Heart left ventricle (tissue), 13 donors: ENCODE data around the gene PDE7B.

Experiments used
- CTCF ChIP-seq, 12 donors: fragments of 200-600 bp; sonication (generic) in 4 of 12; IDR thresholded peaks; one replicate each; pipeline versions ENCODE4 v1.5.0 to v1.8.0; 2018 to 2022; ENCODE audit warnings: antibody characterized with exemption in 12 of 12, mild to moderate bottlenecking in 5 of 12
- POLR2A ChIP-seq, 2 donors: fragments of 450-650 bp; IDR thresholded peaks; one replicate each; pipeline ENCODE4 v1.6.1; 2017; ENCODE audit warnings: antibody characterized with exemption in 2 of 2, mild to moderate bottlenecking in 2 of 2, moderate library complexity in 2 of 2
- donor health status: ischemic (EF 13 %, LVEDD 7.1; RV severe dilation, severe dysfunction).
- donor health status: DM: no; HTN: yes; CAD: no.
- donor health status: DM: no; HTN: no; CAD: no.
- donor health status: ischemic (EF 25% LVEDD 6.9; RV normal size, moderate dysfunction).
- donor health status: ischemic (EF 25% LVEDD 5.7; RV mildly dilated, moderate dysfunction).
- donor health status: ischemic (EF 35%, LVEDD 5.7; RV mildly dilated, moderate dysfunction).
- donor health status: nonischemic (EF 11% LVEDD 7.7; RV severe dilation, severe dysfunction).
- donor health status: DM: yes; HTN: yes; CAD: no.
- donor health status: PGD.
- donor health status: ischemic (EF 29% LVEDD 5.4; RV normal size, mild dysfunction).
- donor health status: nonischemic (EF 23%, LVEDD 6.1; RV moderate dilation, normal function).

DNA sequence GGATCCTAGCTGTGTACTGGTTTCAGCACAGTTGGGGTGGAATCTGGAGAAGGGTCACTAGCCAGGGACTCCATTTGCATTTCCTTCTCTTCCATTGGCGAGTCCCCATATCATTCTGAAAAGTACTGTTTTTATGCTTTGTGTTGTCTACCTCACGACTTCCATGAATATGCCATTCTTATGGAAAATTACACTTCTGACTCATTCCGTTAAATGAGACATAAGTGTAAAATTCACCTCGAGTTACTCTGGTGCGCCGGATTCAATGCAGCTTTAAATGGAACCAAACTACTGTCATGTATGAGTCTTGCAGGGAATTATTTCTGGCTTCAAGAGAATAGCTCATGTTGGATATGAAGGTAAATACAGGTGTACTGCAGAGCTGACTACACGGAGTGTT lies 99.2 kb downstream of the PDE7B start:
- TF ChIP-seq CTCF (IDR thresholded peaks at IDR 0.05) = no peak
- no peak for TF ChIP-seq POLR2A (IDR thresholded peaks at IDR 0.05)
